HEK293T (cell line): ENCODE results near the gene TBL1X.

ENCODE experiments used
- BHLHE40 ChIP-seq: fragments of 450-650 bp; IDR thresholded peaks from 2 replicates; pipeline ENCODE4 v1.6.1; 2016; ENCODE audit warnings: mild to moderate bottlenecking, moderate library complexity, borderline replicate concordance
- CTBP1 ChIP-seq: fragments of 450-650 bp; IDR thresholded peaks from 2 replicates; pipeline ENCODE4 v1.6.1; 2016; ENCODE audit warnings: borderline replicate concordance
- FOXK2 ChIP-seq: fragments of 450-650 bp; IDR thresholded peaks from 2 replicates; pipeline ENCODE4 v1.6.1; 2016; ENCODE audit warnings: mild to moderate bottlenecking
- FOXM1 ChIP-seq: fragments of 450-650 bp; IDR thresholded peaks from 2 replicates; pipeline ENCODE4 v1.6.1; 2017; ENCODE audit warnings: mild to moderate bottlenecking, borderline replicate concordance
- HDGF ChIP-seq: fragments of 450-650 bp; IDR thresholded peaks from 2 replicates; pipeline ENCODE4 v1.6.1; 2017; ENCODE audit warnings: antibody characterized with exemption, borderline replicate concordance
- L3MBTL2 ChIP-seq: fragments of 450-650 bp; conservative IDR thresholded peaks from 2 replicates; pipeline ENCODE4 v1.6.1; 2016; ENCODE audit warnings: mild to moderate bottlenecking
- LEF1 ChIP-seq: fragments of 450-650 bp; IDR thresholded peaks from 2 replicates; pipeline ENCODE4 v1.6.1; 2017; ENCODE audit warnings: mild to moderate bottlenecking, borderline replicate concordance
- SP1 ChIP-seq: fragments of 450-650 bp; IDR thresholded peaks from 2 replicates; pipeline ENCODE4 v1.6.1; 2017
- SUZ12 ChIP-seq: fragments of 450-650 bp; IDR thresholded peaks from 2 replicates; pipeline ENCODE4 v1.6.1; 2016; ENCODE audit warnings: mild to moderate bottlenecking
- TARDBP ChIP-seq: fragments of 450-650 bp; IDR thresholded peaks from 2 replicates; pipeline ENCODE4 v1.6.1; 2016
- TF ChIP-seq, protein P1 (sequence below): fragments of 450-650 bp; IDR thresholded peaks from 2 replicates; pipeline ENCODE4 v1.6.1; 2016

DNA sequence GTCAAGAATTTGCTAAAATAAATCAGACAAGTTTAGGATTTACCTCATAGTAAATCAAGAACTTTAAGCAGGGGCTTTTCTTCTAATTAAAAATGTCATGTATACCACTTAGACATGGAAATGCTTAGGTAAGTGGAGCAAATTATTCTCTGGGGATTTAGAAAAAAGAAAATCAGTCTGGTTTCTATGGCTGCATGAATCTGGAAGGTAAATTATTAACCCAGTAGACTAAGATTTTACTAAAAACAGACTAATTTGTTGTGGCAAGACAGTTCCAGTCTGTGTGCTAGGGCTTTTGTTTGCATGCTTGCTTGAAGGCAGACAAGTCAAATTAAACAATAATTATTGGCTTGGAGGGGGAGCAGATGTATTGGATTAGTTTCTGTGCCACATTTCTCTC lies 140.6 kb downstream of the TBL1X start:
- TF ChIP-seq SUZ12 (no peak), BHLHE40 (no peak), FOXK2 (no peak), FOXM1 (no peak), LEF1 (no peak), HDGF (no peak), CTBP1 (no peak), SP1 (no peak), L3MBTL2 (no peak), TARDBP (no peak)
- TF ChIP-seq, protein P1, sequence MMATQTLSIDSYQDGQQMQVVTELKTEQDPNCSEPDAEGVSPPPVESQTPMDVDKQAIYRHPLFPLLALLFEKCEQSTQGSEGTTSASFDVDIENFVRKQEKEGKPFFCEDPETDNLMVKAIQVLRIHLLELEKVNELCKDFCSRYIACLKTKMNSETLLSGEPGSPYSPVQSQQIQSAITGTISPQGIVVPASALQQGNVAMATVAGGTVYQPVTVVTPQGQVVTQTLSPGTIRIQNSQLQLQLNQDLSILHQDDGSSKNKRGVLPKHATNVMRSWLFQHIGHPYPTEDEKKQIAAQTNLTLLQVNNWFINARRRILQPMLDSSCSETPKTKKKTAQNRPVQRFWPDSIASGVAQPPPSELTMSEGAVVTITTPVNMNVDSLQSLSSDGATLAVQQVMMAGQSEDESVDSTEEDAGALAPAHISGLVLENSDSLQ = no peak
